Measurements from ENCODE around the gene BLOC1S2.
"Not testable (repeated sequence)": the region's sequence is repeated elsewhere in the genome, so short reads cannot be mapped to it uniquely, and the experiment has no call there.

Gene BLOC1S2

DNA sequence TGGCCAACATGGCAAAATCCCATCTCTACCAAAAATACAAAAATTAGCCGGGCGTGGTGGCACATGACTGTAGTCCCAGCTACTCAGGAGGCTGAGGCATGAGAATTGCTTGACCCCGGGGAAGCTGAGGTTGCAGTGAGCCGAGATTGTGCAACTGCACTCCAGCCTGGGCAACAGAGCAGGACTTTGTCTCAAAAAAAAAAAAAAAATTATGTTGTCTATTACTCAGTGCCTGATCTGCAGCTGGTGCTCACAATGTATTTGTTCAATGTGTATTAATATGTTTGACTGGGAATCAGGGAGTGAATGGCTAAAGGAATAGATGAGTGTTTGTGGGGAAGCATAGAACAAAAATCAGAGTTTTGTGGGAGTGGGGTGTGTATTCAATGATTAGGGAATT lies 5.8 kb upstream of the BLOC1S2 start:
- DNase-seq (ENCODE audit: extremely low read depth in 1 of 2, low read depth in 1 of 2): not testable (repeated sequence)

DNA sequence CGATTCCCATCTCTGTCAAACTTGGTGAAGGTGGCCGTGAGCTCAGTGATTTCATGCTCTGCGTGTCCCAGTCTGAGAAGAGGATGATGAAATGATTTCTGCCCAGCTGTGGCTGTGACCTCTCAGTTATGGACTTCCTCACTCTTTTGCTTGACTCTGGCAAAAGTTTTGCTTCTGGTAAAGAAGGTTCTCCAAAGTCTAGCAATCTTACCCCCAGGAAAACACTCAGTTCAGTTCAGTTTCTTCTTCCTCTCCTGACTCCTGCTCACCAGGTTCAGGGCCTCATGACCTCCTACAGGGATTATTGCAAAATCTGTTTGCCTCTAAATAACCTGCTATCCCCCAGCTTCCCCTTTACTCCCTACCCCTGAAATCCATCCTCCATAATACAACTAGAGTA lies 4.9 kb upstream of the BLOC1S2 start:
- DNase-seq (ENCODE audit: extremely low read depth in 1 of 2, low read depth in 1 of 2): no peak

DNA sequence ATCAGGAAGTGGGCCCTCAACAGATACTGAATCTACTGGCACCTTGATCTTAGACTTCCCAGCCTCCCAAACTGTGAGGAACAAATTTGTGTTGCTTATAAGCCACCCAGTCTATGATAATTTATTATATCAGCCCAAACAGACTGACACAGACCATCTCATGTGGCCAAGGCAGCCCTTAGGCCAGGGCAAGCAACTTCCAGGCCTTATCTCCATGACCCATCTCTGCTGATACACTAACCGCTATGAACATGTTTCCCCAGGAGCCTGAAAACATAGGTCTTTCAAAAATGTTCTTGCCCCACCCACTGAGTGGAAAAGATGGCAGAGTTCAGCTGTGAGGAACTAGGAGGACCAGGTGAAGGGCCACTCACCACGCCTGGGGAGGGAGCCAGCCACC lies 3.2 kb upstream of the BLOC1S2 start:
- no peak for DNase-seq (ENCODE audit: extremely low read depth in 1 of 2, low read depth in 1 of 2)

DNA sequence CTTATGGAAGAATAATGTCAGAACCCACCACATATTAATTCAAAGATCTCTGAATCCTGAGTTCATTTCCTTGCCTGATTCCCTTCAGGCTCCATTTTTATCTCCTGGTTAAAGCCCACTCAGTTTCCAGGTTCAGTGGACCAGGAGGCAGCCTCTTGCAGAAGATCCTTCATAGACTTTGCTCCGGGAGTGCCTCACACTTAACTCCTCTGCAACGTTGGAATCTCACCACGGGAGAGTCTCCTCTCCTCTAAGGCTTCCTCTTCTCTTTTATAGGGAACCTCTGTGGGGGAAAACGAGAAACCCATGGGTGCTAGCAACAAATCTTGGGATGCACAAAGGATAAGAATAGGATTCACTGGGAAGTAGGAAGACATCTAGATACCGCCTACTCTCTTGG lies 1.7 kb upstream of the BLOC1S2 start:
- no peak for DNase-seq (ENCODE audit: extremely low read depth in 1 of 2, low read depth in 1 of 2)

DNA sequence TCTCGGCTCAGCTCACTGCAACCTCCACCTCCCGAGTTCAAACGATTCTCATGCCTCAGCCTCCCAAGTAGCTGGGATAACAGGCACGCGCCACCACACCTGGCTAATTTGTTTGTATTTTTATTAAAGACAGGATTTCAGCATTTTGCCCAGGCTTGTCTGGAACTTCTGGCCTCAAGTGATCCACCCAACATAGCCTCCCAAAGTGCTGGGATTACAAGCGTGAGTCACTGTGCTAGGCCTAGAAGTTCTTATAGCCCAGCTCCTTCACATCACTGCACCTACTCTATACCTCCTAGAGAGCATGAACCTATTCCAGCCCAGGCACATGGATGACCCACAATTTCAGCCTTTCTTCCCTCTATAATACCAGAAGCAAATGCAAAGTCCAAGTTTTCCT lies 1.3 kb upstream of the BLOC1S2 start:
- no peak for DNase-seq (ENCODE audit: extremely low read depth in 1 of 2, low read depth in 1 of 2)

DNA sequence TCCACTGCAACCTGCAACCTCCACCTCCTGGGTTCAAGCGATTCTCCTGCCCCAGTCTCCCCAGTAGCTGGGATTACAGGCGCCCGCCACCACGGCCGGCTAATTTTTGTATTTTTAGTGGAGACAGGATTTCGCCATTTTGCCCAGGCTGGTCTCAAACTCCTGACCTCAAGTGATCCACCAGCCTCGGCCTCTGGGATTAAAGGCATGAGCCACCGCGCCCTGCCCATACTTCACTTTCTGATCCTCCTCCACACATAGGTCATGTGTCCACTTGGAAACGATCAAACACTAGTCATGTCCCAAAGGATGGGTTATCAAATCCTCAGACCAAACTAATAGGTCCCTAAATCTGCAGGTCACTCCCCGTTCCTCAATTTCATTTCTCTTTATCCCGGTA lies 1.2 kb downstream of the BLOC1S2 start:
- not testable (repeated sequence) for DNase-seq (ENCODE audit: extremely low read depth in 1 of 2, low read depth in 1 of 2)

DNA sequence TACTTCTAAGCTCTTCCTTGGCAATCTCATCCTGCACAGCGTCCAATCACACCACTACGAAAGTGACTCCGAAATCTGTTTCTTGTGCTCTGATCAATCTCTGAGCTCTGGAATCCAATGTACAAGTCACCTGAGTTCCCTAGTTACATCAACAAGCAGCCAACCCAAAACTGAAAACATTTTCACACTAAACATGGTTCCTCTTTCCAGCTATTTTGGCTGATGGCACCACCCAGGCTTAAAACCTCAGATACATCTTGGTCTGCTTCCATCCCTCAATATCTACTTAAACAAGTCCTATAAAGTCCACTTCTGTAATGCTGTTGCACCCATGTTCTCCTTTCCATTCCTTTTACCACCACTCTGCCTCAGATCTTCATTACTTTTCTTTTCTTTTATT lies 3.6 kb downstream of the BLOC1S2 start:
- no peak for DNase-seq (ENCODE audit: extremely low read depth in 1 of 2, low read depth in 1 of 2)

DNA sequence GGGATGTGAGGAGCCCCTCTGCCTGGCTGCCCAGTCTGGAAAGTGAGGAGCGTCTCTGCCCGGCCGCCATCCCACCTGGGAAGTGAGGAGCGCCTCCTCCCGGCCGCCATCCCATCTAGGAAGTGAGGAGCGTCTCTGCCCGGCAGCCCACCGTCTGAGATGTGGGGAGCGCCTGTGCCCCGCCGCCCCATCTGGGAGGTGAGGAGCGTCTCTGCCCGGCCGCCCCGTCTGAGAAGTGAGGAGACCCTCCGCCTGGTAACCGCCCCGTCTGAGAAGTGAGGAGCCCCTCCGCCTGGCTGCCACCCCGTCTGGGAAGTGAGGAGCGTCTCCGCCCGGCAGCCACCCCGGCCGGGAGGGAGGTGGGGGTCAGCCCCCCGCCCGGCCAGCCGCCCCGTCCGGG lies 9.5 kb downstream of the BLOC1S2 start:
- DNase-seq (ENCODE audit: extremely low read depth in 1 of 2, low read depth in 1 of 2): not testable (repeated sequence)

DNA sequence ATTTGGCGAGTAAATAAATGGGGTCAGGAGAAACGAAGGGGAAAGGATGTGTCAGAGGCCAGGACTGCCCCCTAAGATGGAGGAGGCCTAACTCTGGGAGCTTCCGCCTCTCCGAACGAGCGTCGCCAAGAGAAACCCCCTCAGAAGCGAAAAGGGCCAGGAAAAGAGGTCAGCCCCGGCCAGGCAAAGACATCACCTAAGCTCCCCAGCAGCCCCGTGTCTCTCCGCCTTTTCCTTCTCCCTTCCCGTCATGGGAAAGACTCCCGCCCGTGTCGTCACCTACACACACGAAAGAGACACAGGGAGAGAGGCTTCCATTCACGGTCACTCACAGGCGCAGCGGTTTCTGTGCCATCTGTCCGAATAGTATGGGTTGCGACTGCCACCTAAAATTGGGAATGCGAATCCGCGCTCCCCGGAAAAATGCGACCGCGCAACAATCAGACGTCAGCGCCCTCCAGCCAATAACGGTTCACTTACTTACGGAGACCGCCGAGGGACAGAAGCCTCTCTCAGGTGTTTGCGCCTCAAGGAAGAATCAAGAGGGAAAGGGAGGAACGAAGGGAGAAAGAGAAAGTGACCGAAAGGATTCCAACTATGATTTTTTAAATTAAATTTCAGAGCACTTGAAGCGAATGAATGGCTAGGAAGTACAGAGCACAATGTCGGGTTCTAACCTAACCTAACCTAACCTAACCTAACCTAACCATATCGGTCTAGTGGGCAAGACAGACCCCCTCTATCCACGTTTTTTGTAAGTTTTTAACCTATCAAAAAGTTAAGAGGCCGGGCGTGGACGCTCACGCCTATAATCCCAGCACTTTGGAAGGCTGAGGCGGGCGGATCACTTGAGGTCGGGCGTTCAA lies 19.0 kb downstream of the BLOC1S2 start, which contains the start of gene CWF19L1:
Gene CWF19L1, minus strand, starts transcription at position 400 of the 866 bp plus-strand sequence. Its CDS starts 45 bp downstream, at position 355.
- peak; percentile 43 to 65 for DNase-seq (ENCODE audit: extremely low read depth in 1 of 2, low read depth in 1 of 2)

DNA sequence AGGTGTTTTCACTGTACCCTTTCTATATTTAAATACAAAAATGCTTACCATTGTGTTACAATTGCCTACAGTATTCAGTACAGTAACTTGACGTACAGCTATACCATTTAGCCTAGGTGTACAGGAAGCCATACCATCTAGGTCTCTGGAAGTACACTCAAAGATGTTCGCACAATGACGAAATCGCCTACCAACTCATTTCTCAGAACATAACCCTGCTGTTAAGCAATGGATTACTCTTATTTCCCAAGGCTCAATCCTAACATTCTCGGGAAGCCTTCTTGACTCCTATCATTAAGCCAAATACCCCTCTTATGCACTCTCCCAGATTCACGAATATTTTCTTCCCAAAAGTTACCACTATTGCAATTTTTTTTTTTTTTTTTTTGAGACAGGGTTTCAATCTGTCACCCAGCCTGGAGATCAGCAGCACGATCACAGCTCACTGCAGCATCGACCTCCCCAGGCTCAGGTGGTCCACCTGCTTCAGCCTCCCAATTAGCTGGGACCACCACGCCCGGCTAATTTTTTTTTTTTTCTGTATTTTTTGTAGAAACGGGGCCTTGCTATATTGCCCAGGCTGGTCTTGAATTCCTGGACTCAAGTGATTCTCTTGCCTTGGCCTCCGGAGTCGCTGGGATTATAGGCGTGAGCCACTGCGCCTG lies 20.5 kb downstream of the BLOC1S2 start:
- DNase-seq (ENCODE audit: extremely low read depth in 1 of 2, low read depth in 1 of 2): no peak

DNA sequence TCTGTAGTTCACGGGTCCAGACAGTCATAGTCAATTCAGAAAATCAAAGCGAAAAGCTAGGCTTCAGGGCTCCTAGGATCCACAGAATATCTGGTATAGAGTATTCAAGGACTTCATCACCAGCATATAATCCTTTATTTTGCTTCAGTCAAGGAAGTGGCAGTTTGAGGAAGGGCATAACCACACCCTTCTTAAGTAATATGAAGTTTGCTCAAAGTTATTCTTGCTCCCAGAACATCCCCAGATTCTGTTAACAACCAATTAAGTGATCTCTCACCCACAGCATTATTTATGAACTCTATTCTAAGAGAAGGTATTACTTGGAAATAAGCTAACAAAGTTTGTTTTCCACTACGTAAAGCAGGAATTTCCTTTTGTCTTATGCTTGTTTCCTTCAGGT lies 32.3 kb downstream of the BLOC1S2 start:
- DNase-seq (ENCODE audit: extremely low read depth in 1 of 2, low read depth in 1 of 2): no peak

DNA sequence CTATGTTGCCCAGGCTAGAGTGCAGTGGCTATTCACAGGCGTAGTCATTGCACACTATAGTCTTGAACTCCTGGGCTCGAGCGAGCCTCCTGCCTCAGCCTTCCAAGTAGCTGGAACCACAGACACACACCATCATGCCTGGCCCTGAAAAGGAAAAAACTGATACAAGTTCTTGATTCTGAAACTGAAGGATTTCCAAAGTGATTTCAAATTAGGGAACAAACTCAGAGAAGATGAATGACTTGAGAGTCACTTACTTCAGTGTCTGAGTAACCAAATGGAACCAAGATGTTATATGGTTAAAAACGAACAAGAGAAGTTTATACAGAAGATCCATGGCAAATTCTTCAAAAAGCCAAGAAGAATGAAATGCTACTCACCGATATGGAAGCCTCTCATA lies 33.4 kb downstream of the BLOC1S2 start:
- DNase-seq (ENCODE audit: extremely low read depth in 1 of 2, low read depth in 1 of 2): no peak

DNA sequence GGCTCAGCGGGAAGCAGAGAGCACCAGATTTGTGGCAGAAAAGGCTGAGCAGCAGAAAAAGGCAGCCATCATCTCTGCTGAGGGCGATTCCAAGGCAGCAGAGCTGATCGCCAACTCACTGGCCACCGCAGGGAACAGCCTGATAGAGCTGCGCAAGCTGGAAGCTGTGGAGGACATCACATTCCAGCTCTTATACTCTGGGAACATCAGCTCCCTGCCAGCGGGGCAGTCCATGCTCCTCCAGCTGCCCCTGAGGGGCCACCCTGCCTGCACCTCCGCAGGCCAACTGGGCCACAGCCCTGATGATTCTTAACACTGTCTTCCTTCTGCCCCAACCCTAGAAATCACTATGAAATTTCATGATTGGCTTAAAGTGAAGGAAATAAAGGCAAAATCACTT lies 37.7 kb downstream of the BLOC1S2 start:
- DNase-seq (ENCODE audit: extremely low read depth in 1 of 2, low read depth in 1 of 2): no peak

DNA sequence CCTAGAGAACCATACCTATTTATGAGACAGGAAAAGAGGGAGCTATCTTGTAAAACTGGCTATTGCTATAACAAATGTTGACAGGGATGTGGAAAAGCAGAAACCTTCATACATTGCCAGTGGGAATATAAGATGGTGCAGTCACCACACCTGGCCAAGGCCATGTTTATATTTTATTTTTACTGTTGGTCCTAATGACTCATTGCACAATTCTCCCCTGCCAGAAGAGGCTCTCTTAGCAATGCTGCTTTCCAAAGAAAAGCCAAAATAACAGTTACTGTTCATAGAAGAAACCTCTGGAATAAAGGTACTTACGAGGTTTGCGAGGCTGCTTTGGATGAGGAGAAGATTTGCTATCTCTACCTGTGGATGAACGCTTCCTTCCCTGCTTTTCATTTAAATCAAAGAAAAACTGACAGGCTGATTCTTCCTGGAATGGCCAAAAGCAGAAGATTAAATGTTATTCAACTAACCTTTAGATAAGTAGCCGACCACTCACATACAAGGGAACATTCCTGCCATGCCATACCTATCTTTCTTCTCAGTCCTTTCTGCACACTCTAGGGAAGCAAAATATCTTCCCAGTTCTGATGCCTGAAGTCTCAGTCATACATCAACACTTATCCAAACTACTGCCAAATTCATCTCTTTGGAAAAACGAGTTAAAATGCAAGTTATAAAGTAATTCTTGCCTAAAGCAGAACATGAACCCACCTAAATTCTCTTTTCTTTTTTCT lies 40.8 kb downstream of the BLOC1S2 start:
- DNase-seq (ENCODE audit: extremely low read depth in 1 of 2, low read depth in 1 of 2): no peak

DNA sequence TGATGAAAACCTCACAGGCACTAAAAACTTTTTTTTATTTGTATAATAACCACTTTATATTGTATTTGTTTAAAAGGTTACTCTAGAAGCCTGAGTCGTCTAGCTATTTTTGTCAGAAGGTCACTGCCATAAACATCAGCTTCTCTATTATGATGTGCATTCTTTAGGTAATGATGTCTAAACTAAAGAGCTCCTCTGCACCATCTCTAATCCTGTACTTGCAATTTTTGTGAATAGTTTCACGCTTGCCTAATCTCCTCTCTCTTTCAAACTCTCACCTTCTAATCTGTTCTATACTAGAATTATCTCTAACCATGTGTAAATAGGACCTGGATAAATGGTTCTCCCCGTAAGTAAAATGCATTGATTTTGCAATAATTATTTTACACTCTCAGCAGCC lies 46.6 kb downstream of the BLOC1S2 start:
- DNase-seq (ENCODE audit: extremely low read depth in 1 of 2, low read depth in 1 of 2): no peak

DNA sequence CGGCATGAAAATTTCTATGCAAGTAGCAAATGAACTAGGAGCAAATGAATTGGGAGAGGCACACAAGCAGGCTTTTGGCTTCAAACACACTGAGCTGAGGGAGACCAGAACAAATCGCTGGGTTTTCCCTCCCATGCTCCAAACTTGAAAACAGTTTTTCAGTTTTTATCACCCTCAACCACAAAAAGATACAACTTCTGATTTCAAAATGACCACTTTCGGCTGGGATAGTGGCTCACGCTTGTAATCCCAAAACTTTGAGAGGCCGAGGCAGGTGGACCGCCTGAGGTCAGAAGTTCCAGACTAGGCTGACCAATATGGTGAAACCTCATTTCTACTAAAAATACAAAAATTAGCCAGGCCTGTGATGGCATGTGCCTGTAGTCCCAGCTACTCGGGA lies 48.1 kb downstream of the BLOC1S2 start:
- no peak for DNase-seq (ENCODE audit: extremely low read depth in 1 of 2, low read depth in 1 of 2)

DNA sequence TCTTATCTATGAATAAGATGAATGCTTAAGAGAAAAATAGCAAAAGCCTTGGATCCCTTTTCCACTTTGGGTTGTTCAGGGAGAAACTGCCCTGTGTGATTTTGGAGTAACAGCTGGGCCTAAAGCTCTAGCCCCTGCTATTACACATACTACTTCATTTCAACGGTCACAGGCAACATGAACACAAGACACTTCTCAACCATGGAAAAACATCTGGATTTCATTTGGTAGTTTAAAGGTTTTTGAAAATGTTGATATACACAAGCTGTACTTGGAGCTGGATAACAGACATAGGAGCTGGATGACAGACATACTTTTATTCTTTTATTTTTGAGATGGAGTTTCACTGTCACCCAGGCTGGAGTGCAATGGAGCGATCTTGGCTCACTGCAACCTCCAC lies 54.4 kb downstream of the BLOC1S2 start:
- DNase-seq (ENCODE audit: extremely low read depth in 1 of 2, low read depth in 1 of 2): no peak

DNA sequence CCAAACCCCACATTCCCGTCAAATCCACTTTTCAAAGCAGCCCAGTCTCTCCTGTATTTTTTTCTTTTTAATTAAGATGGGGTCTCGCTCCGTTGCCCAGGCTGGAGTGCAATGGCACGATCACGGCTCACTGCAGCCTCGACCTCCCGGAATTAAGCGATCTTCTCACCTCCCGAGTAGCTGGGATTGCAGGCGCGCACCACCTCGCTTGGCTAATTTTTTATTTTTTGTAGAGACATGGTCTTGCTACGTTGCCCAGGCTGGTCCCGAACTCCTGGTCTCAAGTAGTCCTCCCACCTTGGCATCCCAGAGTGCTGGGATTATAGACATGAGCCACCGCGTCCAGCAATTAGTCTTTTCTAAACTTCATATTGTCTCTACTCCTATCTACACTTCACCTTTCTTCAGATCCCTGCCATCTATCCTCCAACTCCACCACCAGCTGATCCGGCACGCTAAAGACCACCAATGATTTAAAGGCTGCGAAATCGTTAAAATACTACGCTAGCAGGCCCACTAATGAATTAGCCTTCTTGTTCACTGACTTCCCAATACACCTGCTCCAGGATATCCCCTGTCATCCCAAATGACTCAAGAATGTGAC lies 56.6 kb downstream of the BLOC1S2 start:
- no peak for DNase-seq (ENCODE audit: extremely low read depth in 1 of 2, low read depth in 1 of 2)

DNA sequence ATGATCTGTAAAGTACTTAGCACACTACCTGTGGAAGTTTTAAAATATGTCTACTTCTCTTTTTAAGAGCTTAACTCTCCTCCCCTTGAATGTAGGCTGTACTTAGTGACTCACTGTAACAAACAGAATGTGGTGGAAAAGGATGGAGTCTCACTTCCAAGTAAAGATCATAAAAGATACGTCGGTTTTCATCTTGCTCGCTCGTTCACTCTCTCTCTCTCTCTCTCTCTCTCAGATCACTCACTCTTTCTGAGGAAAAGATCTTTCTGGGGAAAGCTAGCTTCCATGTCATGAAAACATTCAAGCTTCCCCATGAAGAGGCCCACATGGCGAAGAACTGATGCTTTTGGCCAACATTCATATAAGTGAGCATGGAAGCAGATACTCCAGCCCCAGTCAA lies 62.6 kb downstream of the BLOC1S2 start:
- no peak for DNase-seq (ENCODE audit: extremely low read depth in 1 of 2, low read depth in 1 of 2)
